AG08395 (cell line): Measurements from ENCODE around the gene FCMR.
"Not testable (repeated sequence)": the region's sequence is repeated elsewhere in the genome, so short reads cannot be mapped to it uniquely, and the experiment has no call there.

Experiments used
- DNase-seq: peaks from one replicate; pipeline ENCODE4 v3.0.0; 2012; ENCODE audit warnings: mixed read lengths, low spot score

Gene FCMR

GRCh38 chr1:206873603-206874188, 48.0 kb downstream of the FCMR start:
- DNase-seq = no peak

GRCh38 chr1:206872139-206872538, 49.6 kb downstream of the FCMR start:
- DNase-seq = no peak

- no peak for DNase-seq
Observed at GRCh38 chr1:206868264-206868663, 53.5 kb downstream of the FCMR start.

GRCh38 chr1:206867716-206868115, 54.0 kb downstream of the FCMR start:
- no peak for DNase-seq

DNA sequence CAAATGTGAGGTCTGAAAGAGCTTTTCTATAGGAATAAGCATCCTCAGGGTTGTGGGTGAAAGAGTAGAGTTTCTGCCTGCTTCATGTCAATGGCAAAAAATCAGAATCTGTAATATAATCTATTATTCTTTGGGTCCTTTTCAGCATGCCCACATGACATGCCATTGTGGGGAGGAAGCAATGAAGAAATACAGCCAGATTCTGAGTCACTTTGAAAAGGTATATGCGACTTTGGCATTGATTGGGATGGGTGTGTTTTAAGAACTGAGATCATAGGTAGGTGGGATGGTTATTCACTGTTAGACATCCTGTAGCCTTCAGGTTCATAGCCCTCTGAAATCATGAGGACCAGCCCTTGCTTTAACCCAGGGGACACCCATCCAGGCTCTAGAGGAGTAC, 54.5 kb downstream of the FCMR start:
- no peak for DNase-seq

GRCh38 chr1:206866062-206866461, 55.7 kb downstream of the FCMR start:
- peak; percentile 43 for DNase-seq

DNA sequence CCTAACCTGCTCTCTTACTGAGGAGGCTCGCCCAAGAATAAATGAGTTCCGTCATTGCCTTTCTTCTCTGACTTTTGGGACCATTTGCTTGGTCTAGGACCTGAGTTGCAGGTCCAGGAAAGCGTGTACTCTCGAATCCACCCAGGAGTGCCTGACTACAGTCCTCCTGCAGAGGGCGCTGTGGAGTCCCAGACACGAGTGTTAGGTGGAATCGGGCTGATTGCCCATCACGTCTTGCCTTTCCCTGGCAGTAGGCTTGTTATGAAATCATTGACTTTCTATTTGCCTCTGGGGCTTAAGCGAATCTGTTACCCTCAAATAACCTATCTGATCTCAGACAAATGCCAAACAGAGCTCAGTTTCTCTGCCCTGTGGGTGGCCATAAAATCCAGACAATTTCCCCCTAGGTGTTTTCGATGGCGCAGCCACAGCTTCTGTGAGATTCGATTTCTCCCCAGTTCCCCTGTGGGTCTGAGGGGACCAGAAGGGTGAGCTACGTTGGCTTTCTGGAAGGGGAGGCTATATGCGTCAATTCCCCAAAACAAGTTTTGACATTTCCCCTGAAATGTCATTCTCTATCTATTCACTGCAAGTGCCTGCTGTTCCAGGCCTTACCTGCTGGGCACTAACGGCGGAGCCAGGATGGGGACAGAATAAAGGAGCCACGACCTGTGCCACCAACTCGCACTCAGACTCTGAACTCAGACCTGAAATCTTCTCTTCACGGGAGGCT, 56.6 kb downstream of the FCMR start, which contains the start of gene IL20:
Gene IL20, plus strand, starts transcription at position 685 of the 733 bp plus-strand sequence. CDS start 230 bp downstream, outside the sequence.
- DNase-seq = peak; percentile 76

DNA sequence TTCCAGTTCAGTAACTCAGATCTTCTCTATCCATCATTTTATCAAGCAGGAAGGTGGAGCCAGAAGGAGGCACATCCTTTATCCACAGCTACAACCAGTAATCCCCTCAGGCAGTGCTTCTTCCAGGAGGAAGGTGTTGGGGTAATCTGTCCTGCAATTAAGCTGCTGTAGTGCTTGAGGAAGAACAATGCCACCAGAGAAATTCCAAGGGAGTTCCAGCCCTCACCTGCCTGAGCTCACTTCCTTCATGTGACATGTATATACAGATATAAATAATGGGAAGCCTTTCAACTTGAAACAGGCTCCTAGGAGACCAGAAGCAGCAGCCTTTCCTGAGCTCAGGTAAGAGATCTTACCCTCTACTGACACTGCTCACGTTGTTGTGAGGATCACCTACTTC, 58.5 kb downstream of the FCMR start:
- no peak for DNase-seq

DNA sequence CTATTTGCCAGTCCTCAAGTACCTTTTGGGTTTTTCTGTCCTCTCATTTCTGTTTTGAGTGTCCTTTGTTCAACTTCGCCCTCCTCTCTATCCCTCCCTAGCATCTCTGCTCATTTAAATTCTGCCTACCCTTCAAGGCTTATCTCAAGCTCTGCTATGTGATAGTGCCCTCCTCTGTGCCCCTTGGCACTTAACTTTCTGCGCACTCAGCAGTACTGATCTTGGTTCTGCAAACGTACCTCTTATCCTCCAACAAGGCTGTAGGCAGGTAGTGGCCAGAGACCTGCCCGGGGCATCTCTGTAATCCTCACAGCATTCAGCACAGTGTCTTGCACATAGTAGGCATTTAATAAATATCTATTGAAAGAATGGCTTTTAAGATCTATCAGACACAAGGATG, 61.6 kb downstream of the FCMR start:
- no peak for DNase-seq

DNA sequence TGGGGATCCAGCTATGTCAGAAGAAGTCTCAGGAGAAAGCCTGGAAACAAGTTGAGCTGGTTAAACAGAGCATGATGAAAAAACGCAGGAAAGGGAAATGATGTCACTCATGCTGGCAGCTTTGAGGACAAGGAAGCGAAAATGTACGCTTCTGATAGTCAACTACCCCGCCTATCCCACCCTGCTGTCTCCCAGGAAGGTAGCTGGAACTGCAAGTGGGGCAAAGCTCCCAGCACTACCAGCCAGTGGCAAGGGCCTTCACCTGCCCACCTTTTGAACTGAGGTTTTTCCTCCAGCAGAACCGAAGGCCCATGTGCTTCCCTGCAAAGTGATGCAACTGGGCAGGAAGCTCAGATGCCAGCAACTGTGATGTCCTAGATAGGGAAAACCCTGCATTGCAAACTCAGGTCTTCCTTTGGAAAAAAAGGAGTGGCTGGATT, 62.6 kb downstream of the FCMR start:
- DNase-seq = no peak

DNA sequence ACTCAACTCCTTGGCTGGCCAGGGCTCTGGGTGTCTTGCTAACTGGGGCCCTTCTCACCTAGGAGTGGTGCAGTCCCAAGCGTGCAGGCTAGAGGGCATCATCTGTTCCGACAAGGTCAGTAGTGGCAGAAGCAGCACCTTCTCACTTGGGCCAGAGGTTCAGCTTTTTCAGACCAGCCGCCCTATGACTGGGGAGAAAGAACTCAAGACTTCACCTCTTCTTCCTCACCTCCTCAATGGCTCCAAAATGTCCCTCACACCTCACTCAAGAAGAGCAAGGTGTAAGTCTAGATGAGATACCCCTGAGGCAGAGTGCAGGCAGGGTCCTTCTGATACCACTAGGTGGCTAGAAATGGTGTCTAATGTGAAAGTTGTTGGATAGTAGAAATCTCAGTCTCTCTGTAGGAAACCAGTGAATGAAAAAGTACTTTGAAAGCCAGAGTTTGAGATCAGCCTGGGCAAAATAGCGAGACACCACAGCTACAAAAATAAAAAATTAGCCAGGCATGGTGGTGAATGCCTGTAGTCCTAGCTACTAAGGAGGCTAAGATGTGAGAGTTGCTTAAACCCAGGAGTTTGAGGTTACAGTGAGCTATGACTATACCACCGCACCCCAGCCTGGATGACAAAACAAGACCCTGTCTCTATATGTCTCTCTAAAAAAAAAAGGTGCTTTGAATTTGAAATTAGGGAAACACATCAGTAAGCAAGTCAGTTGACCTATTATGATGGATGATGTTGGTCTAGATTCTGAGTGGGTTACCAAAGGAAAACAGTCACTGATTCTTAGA, 64.9 kb downstream of the FCMR start:
- DNase-seq = no peak

DNA sequence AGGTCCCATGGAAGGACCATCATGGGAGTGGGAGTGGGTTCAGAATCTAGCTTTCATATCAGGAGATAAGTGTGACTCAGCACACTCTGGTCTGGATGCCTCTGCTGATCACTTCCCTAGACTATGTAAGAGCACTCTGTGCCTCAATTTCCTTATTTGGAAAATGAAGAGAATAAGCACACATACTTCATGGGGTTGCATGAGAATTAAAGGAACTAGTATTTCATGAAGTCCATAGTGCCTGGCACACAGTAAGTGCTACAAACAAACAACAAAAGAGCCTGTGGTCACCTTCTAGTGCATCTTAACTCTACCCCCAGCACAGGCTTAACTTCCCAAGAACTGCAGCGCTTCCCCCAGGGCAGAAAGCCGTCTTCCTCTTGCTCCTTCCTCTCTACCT, 65.9 kb downstream of the FCMR start:
- DNase-seq = no peak

DNA sequence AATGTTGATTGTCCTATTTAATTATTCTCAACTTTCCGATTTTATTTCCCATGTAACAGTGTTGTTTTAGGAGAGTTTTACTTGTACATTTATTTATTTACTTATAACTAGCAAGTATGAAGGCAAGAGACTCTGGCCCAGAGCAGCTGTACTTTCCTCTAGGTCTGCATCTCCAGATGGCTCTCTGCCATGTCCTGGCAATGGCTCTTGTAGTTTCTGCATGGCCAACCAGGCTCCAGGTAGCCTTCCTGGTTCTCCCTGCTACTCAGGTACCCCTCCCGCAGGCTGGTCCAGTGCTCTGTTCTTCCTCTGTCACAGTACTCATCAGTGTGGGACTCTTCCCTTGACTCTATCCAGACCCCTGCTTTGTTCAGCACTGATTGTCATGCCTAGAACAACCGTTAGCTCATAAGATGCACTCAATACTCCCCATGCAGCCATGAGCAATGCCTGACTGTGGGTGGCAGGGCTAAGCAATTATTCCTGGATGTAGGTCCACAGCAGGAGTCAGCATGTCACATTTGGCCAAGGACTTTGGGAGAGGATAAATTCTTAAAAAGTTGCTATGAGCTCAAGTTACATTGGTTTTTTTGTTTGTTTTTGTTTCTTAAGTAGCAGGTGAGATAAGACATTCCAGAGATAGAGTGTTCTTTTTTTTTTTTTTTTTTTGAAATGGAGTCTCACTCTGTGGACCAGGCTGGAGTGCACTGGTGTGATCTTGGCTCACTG, 67.2 kb downstream of the FCMR start:
- DNase-seq = no peak

DNA sequence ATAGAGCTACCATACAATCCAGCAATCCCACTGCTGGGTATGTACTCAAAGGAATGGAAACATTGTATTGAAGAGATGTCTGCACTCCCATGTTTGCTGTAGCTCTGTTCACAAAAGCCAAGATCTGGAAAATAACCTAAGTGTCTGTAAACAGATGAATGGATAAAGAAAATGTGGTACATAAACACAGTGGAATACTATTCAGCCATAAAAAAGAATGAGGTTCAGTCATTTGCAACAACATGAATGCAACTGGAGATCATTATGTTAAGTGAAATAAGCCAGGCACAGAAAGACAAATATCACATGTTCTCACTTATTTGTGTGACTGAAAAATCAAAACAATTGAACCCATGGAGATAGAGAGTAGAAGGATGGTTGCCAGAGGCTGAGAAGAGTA, 68.0 kb downstream of the FCMR start:
- DNase-seq = not testable (repeated sequence)
